ENCODE measurements around the gene BACH2. TPM values are rescaled to one million over a fixed set of nuclear protein-coding genes. Genes with fewer than 3 reads are reported as not detected.

The BACH2 gene
- total and polyA plus RNA-seq, 7 experiments from 2014 or later = 24.8 to 193 (median 117) TPM

DNA sequence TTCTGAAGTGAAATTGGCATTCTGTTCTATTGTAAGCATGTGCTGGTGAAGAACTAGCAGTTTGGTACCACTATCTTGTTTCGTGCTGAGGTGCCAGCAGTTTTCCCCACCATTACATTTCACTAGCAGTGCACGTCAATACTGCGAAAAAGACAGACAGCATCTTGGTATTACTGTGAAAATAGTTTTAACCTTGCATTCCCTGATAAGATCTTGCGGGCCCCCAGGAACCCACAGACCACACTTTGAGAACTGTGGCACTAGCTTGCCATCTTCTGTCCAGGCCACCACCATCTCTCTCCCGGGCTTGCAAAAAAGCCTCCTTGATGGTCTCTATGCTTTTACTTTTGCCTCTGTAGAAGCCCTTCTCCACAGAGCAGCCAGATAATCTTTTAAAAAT lies 185.7 kb downstream of the BACH2 start:
- Histone ChIP-seq H3K27ac (ENCODE audit: low read depth, low read length) (peak overlapping the region; percentile 56), H3K27me3 (ENCODE audit: control insufficient read depth in 2 of 2, insufficient read depth in 2 of 2, low read length in 2 of 2) (no peaks in the 10 kb centered on the region), H3K36me3 (ENCODE audit: control insufficient read depth in 2 of 3, insufficient read depth in 3 of 3, low read length in 3 of 3) (no peaks in the 10 kb centered on the region), H3K9me3 (ENCODE audit: control insufficient read depth in 2 of 3, low read length in 3 of 3) (peaks cover 0 to 10% (median 9%) of the 10 kb centered on the region in 3 experiments), H3K4me1 (ENCODE audit: control insufficient read depth in 2 of 2, insufficient read depth in 2 of 2, low read length in 2 of 2) (peaks cover 26 to 57% of the 10 kb centered on the region in 2 donors), H3K4me3 (ENCODE audit: low read length) (no peak overlapping the region)
- no peaks in the 10 kb centered on the region for H3K27me3 Mint-ChIP-seq
- ChIA-PET CTCF (interaction anchor here (1.4 to 2.1 kb wide), 3 partner anchors 28 to 170 kb away, joined by 3 to 9 read pairs (median 7); no protein-coding TSS in a partner anchor), POLR2A (interaction anchor here (0.6 to 2.1 kb wide), 9 partner anchors 8 to 103 kb away, joined by 3 to 7 read pairs (median 3); no protein-coding TSS in a partner anchor)
- H3K4me1 Mint-ChIP-seq = peaks cover 36 to 97% (median 90%) of the 10 kb centered on the region in 7 donors
- ATAC-seq (peak; percentile 84), DNase-seq (peak in 8 of 9 donors; percentile 51 to 78 (median 64))
- intact Hi-C loops (cut with micrococcal nuclease) = loop anchor here (1.0 to 5.0 kb wide), 8 partner anchors 13 to 366 kb away; no protein-coding TSS in a partner anchor
- H3K36me3 Mint-ChIP-seq = peaks cover 23 to 54% (median 33%) of the 10 kb centered on the region in 5 donors
- H3K27ac Mint-ChIP-seq = peak overlapping the region; percentile 73 to 92 (median 82)
- H3K9me3 Mint-ChIP-seq = peaks cover 5 to 37% (median 23%) of the 10 kb centered on the region in 11 donors
- H3K4me3 Mint-ChIP-seq = peak overlapping the region; percentile 35 to 81 (median 58)

DNA sequence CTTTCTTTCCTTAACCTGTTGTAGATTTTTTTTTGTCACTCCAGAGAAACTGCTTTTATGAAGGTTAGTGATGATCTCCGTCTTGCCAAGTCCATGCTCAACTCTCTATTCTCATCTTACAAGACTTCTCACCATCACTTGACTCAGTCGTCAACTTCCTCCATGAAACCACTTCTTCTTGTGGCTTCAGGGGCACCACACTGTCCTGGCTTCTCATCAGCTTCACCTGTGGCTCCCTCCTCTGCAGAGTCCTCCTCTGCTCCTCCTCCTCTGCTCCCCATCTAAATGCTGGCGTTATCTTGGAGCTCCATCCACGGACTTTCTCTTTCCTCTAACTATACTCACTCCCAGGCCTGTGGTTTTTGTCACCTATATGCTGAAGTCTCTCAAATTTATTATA lies 187.5 kb downstream of the BACH2 start:
- Mint-ChIP-seq H3K36me3 (peaks cover 12 to 40% (median 21%) of the 10 kb centered on the region in 5 donors), H3K4me1 (peaks cover 42 to 98% (median 89%) of the 10 kb centered on the region in 7 donors), H3K4me3 (peak overlapping the region; percentile 6 to 77 (median 63)), H3K27me3 (no peaks in the 10 kb centered on the region), H3K9me3 (peaks cover 2 to 22% (median 13%) of the 10 kb centered on the region in 11 donors), H3K27ac (peak overlapping the region; percentile 39 to 84 (median 76))
- intact Hi-C loops (cut with micrococcal nuclease) = loop anchor here in 1 of 2 donors (5.0 kb wide), 1 partner anchor 68 kb away; no protein-coding TSS in a partner anchor
- peaks cover 0 to 9% (median 6%) of the 10 kb centered on the region in 3 experiments for H3K9me3 ChIP-seq (ENCODE audit: control insufficient read depth in 2 of 3, low read length in 3 of 3)
- no peak overlapping the region for H3K4me3 ChIP-seq (ENCODE audit: low read length)
- H3K27ac ChIP-seq (ENCODE audit: low read depth, low read length) = no peak overlapping the region
- ChIA-PET POLR2A (interaction anchor here (1.2 to 1.9 kb wide), 4 partner anchors 10 to 15 kb away, joined by 3 to 5 read pairs (median 4); no protein-coding TSS in a partner anchor), CTCF (interaction anchor here (0.8 to 2.1 kb wide), 5 partner anchors 9 to 284 kb away, joined by 3 to 9 read pairs (median 3); no protein-coding TSS in a partner anchor)
- ATAC-seq = no peak
- DNase-seq = no peak
- no peaks in the 10 kb centered on the region for H3K27me3 ChIP-seq (ENCODE audit: control insufficient read depth in 2 of 2, insufficient read depth in 2 of 2, low read length in 2 of 2)
- peaks cover 27 to 73% of the 10 kb centered on the region in 2 donors for H3K4me1 ChIP-seq (ENCODE audit: control insufficient read depth in 2 of 2, insufficient read depth in 2 of 2, low read length in 2 of 2)
- no peaks in the 10 kb centered on the region for H3K36me3 ChIP-seq (ENCODE audit: control insufficient read depth in 2 of 3, insufficient read depth in 3 of 3, low read length in 3 of 3)

DNA sequence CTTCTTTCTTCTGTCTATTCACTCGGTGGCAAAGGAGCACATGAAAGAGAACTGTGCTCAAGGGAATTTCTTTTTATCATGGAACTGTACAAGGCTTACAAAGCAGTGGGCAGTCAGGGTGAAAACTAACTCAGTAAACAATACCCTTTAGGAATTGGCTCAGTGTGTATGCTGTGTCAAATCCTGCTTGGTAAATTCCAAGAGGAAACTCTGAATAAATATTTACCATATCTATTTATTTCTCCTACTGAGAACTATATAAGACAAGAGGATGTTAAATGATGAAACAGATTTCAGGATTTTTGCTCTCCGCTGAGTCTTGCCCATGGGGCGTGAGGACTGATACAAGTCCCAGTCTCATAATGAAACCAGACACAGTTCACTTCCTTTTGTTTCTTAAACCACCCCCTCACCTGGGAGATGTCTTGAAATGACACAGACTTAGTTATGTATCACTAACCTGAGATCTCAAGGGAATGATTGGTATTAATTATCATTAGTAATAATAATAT lies 188.8 kb downstream of the BACH2 start:
- Mint-ChIP-seq H3K27me3 (no peaks in the 10 kb centered on the region), H3K4me1 (peaks cover 54 to 100% (median 95%) of the 10 kb centered on the region in 7 donors), H3K27ac (peak overlapping the region; percentile 40 to 93 (median 72)), H3K36me3 (peaks cover 12 to 42% (median 25%) of the 10 kb centered on the region in 5 donors), H3K9me3 (peaks cover 0 to 13% (median 4%) of the 10 kb centered on the region in 11 donors), H3K4me3 (peak overlapping the region in 8 of 10 donors; percentile 49 to 77 (median 64))
- intact Hi-C loops (cut with micrococcal nuclease) = loop anchor here in 1 of 2 donors (1.0 to 5.0 kb wide), 2 partner anchors 27 to 69 kb away; no protein-coding TSS in a partner anchor
- Histone ChIP-seq H3K4me1 (ENCODE audit: control insufficient read depth in 2 of 2, insufficient read depth in 2 of 2, low read length in 2 of 2) (peaks cover 33 to 77% of the 10 kb centered on the region in 2 donors), H3K36me3 (ENCODE audit: control insufficient read depth in 2 of 3, insufficient read depth in 3 of 3, low read length in 3 of 3) (no peaks in the 10 kb centered on the region), H3K27me3 (ENCODE audit: control insufficient read depth in 2 of 2, insufficient read depth in 2 of 2, low read length in 2 of 2) (no peaks in the 10 kb centered on the region), H3K9me3 (ENCODE audit: control insufficient read depth in 2 of 3, low read length in 3 of 3) (no peaks in the 10 kb centered on the region), H3K4me3 (ENCODE audit: low read length) (no peak overlapping the region), H3K27ac (ENCODE audit: low read depth, low read length) (no peak overlapping the region)
- POLR2A ChIA-PET = interaction anchor here (1.1 kb wide), 1 partner anchor 10 kb away, joined by 4 read pairs; no protein-coding TSS in a partner anchor
- ATAC-seq (peak; percentile 27), DNase-seq (peak in 2 of 9 donors; percentile 37 to 38)
- CTCF ChIA-PET = interaction anchor here (0.7 to 1.3 kb wide), 2 partner anchors 167 to 171 kb away, joined by 4 to 6 read pairs; no protein-coding TSS in a partner anchor

DNA sequence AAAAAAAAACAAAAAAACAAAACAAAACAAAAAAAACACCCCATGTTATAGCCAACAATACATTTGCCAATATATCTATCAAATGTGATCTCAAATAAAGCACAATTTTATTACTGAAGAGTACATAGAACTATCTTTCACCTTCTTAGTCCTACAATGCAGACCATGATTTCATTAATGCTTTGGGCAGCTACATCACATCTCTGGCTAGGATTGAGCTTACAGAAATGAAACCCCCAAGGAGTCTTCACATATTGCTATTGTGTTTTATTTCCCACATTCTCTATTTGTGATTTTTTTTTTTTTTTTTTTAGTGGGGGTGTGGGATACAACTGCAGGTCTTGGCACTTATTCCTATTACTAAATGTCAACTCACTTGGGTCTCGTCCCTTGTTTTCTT lies 189.3 kb downstream of the BACH2 start:
- peaks cover 54 to 98% (median 94%) of the 10 kb centered on the region in 7 donors for H3K4me1 Mint-ChIP-seq
- intact Hi-C loops (cut with micrococcal nuclease) = loop anchor here in 1 of 2 donors (5.0 kb wide), 1 partner anchor 70 kb away; no protein-coding TSS in a partner anchor

DNA sequence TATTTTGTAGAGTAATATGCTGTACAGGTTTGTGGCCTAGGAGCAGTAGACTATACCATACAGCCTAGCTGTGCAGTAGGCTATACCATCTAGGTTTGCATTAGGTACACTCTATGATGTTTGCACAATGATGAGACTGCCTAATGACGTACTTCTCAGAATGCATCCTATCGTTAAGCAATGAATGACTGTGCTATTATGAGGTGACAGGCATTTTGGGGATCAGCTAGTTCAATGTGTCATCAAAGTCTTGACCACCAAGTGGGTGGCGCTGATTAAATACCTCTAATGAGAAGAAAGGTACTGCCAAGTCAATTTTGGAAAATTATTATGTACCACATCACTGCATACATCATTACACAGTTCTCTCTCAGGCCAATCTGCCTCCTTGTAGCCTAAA lies 190.2 kb downstream of the BACH2 start:
- intact Hi-C loops (cut with micrococcal nuclease) = loop anchor here in 1 of 2 donors (5.0 kb wide), 1 partner anchor 71 kb away; no protein-coding TSS in a partner anchor
- Histone ChIP-seq H3K27ac (ENCODE audit: low read depth, low read length) (no peak overlapping the region), H3K4me3 (ENCODE audit: low read length) (no peak overlapping the region), H3K9me3 (ENCODE audit: control insufficient read depth in 2 of 3, low read length in 3 of 3) (no peaks in the 10 kb centered on the region), H3K27me3 (ENCODE audit: control insufficient read depth in 2 of 2, insufficient read depth in 2 of 2, low read length in 2 of 2) (no peaks in the 10 kb centered on the region), H3K36me3 (ENCODE audit: control insufficient read depth in 2 of 3, insufficient read depth in 3 of 3, low read length in 3 of 3) (no peaks in the 10 kb centered on the region), H3K4me1 (ENCODE audit: control insufficient read depth in 2 of 2, insufficient read depth in 2 of 2, low read length in 2 of 2) (peaks cover 33 to 67% of the 10 kb centered on the region in 2 donors)
- POLR2A ChIA-PET = interaction anchor here (1.1 to 2.8 kb wide), 4 partner anchors 12 to 51 kb away, joined by 3 to 11 read pairs (median 5); no protein-coding TSS in a partner anchor
- Mint-ChIP-seq H3K36me3 (peaks cover 8 to 32% (median 26%) of the 10 kb centered on the region in 5 donors), H3K4me3 (peak overlapping the region in 6 of 10 donors; percentile 3 to 77 (median 22)), H3K27me3 (no peaks in the 10 kb centered on the region), H3K4me1 (peaks cover 48 to 97% (median 87%) of the 10 kb centered on the region in 7 donors), H3K9me3 (peaks cover 0 to 9% (median 0%) of the 10 kb centered on the region in 11 donors), H3K27ac (peak overlapping the region in 5 of 9 donors; percentile 11 to 72 (median 64))
- CTCF ChIA-PET = interaction anchor here (0.9 to 1.8 kb wide), 3 partner anchors 12 to 166 kb away, joined by 3 to 5 read pairs (median 5); no protein-coding TSS in a partner anchor
- ATAC-seq (peak; percentile 42), DNase-seq (no peak)

More for the DNA sequence above, 189.3 kb downstream of the BACH2 start:
- Mint-ChIP-seq H3K9me3 (peaks cover 0 to 10% (median 0%) of the 10 kb centered on the region in 11 donors), H3K4me3 (peak overlapping the region in 8 of 10 donors; percentile 48 to 77 (median 60)), H3K36me3 (peaks cover 8 to 39% (median 25%) of the 10 kb centered on the region in 5 donors), H3K27ac (peak overlapping the region; percentile 40 to 93 (median 72)), H3K27me3 (no peaks in the 10 kb centered on the region)
- H3K27me3 ChIP-seq (ENCODE audit: control insufficient read depth in 2 of 2, insufficient read depth in 2 of 2, low read length in 2 of 2) = no peaks in the 10 kb centered on the region
- ATAC-seq = no peak
- no peak overlapping the region for H3K27ac ChIP-seq (ENCODE audit: low read depth, low read length)
- H3K9me3 ChIP-seq (ENCODE audit: control insufficient read depth in 2 of 3, low read length in 3 of 3) = no peaks in the 10 kb centered on the region
- ChIA-PET POLR2A (interaction anchor here (0.6 kb wide), 1 partner anchor 18 kb away, joined by 4 read pairs; no protein-coding TSS in a partner anchor), CTCF (interaction anchor here (0.6 to 1.3 kb wide), 4 partner anchors 150 to 371 kb away, joined by 3 to 6 read pairs (median 5); no protein-coding TSS in a partner anchor)
- no peaks in the 10 kb centered on the region for H3K36me3 ChIP-seq (ENCODE audit: control insufficient read depth in 2 of 3, insufficient read depth in 3 of 3, low read length in 3 of 3)
- DNase-seq = no peak
- H3K4me1 ChIP-seq (ENCODE audit: control insufficient read depth in 2 of 2, insufficient read depth in 2 of 2, low read length in 2 of 2) = peaks cover 33 to 73% of the 10 kb centered on the region in 2 donors
- H3K4me3 ChIP-seq (ENCODE audit: low read length) = no peak overlapping the region

Data from naive thymus-derived CD4-positive, alpha-beta T cell (primary cell).